ENCODE data around the gene JPH4.
"Not testable (repeated sequence)": the region's sequence is repeated elsewhere in the genome, so short reads cannot be mapped to it uniquely, and the experiment has no call there.

JPH4 gene

GRCh38 chr14:23537351-23538049 is 41.1 kb downstream of the JPH4 start:
- no peak for DNase-seq (ENCODE audit: low read depth)

GRCh38 chr14:23536906-23537305 is 41.7 kb downstream of the JPH4 start:
- not testable (repeated sequence) for DNase-seq (ENCODE audit: low read depth); H3K4me3 ChIP-seq (ENCODE audit: low read depth, low read length)

More at GRCh38 chr14:23537351-23538049, 41.1 kb downstream of the JPH4 start:
- no peak overlapping the region for H3K4me3 ChIP-seq (ENCODE audit: low read depth, low read length)
- TF ChIP-seq POLR2A (IDR thresholded peaks at IDR 0.05; ENCODE audit: extremely low read depth, insufficient read length): no peak
- no peak for TF ChIP-seq MYC (IDR thresholded peaks at IDR 0.05; ENCODE audit: low read depth, low read length)
- TF ChIP-seq CTCF (IDR thresholded peaks at IDR 0.05; ENCODE audit: low read depth, low read length): no peak
- no peak for TF ChIP-seq MAX (IDR thresholded peaks at IDR 0.05; ENCODE audit: low read depth, low read length)

GRCh38 chr14:23536494-23536893 is 42.1 kb downstream of the JPH4 start:
- no peak overlapping the region for H3K4me3 ChIP-seq (ENCODE audit: low read depth, low read length)
- no peak for DNase-seq (ENCODE audit: low read depth)
- TF ChIP-seq MAX (IDR thresholded peaks at IDR 0.05; ENCODE audit: low read depth, low read length) (no peak), CTCF (IDR thresholded peaks at IDR 0.05; ENCODE audit: low read depth, low read length) (no peak), POLR2A (IDR thresholded peaks at IDR 0.05; ENCODE audit: extremely low read depth, insufficient read length) (no peak), MYC (IDR thresholded peaks at IDR 0.05; ENCODE audit: low read depth, low read length) (no peak)

- no peak overlapping the region for H3K4me3 ChIP-seq (ENCODE audit: low read depth, low read length)
- DNase-seq (ENCODE audit: low read depth): no peak
- TF ChIP-seq MAX (IDR thresholded peaks at IDR 0.05; ENCODE audit: low read depth, low read length) (no peak), CTCF (IDR thresholded peaks at IDR 0.05; ENCODE audit: low read depth, low read length) (no peak), POLR2A (IDR thresholded peaks at IDR 0.05; ENCODE audit: extremely low read depth, insufficient read length) (no peak), MYC (IDR thresholded peaks at IDR 0.05; ENCODE audit: low read depth, low read length) (no peak)
Measured at GRCh38 chr14:23535943-23536342, 42.6 kb downstream of the JPH4 start.

GRCh38 chr14:23533652-23534435 is 44.7 kb downstream of the JPH4 start:
- no peak overlapping the region for H3K4me3 ChIP-seq (ENCODE audit: low read depth, low read length)
- DNase-seq (ENCODE audit: low read depth): no peak
- no peak for TF ChIP-seq CTCF (IDR thresholded peaks at IDR 0.05; ENCODE audit: low read depth, low read length)
- no peak for TF ChIP-seq MYC (IDR thresholded peaks at IDR 0.05; ENCODE audit: low read depth, low read length)
- no peak for TF ChIP-seq POLR2A (IDR thresholded peaks at IDR 0.05; ENCODE audit: extremely low read depth, insufficient read length)
- no peak for TF ChIP-seq MAX (IDR thresholded peaks at IDR 0.05; ENCODE audit: low read depth, low read length)

GRCh38 chr14:23532658-23533057 is 45.9 kb downstream of the JPH4 start:
- DNase-seq (ENCODE audit: low read depth): no peak
- H3K4me3 ChIP-seq (ENCODE audit: low read depth, low read length): no peak overlapping the region
- no peak for TF ChIP-seq MYC (IDR thresholded peaks at IDR 0.05; ENCODE audit: low read depth, low read length)
- TF ChIP-seq MAX (IDR thresholded peaks at IDR 0.05; ENCODE audit: low read depth, low read length): no peak
- no peak for TF ChIP-seq CTCF (IDR thresholded peaks at IDR 0.05; ENCODE audit: low read depth, low read length)
- TF ChIP-seq POLR2A (IDR thresholded peaks at IDR 0.05; ENCODE audit: extremely low read depth, insufficient read length): no peak
